Thymus (tissue), 11 donors: ENCODE results near the gene ZNF414. TPM values are rescaled to one million over a fixed set of nuclear protein-coding genes. Genes with fewer than 3 reads are reported as not detected.

Experiments used
- DNase-seq, 9 donors: peaks; one replicate each; pipeline ENCODE4 v3.0.0-alpha.2; 2013; ENCODE audit warnings: low spot score in 9 of 9, low read depth in 6 of 9, missing footprints in 1 of 9
- H3K27ac ChIP-seq, 2 donors: one replicate each; pipeline ENCODE4 v1.5.1; 2013; ENCODE audit warnings: control low read depth in 1 of 2, low read depth in 1 of 2, low read length in 1 of 2, mild to moderate bottlenecking in 1 of 2, moderate library complexity in 1 of 2
- H3K27me3 ChIP-seq, 2 donors: one replicate each; pipeline ENCODE4 v1.5.1; 2013; ENCODE audit warnings: low read length in 1 of 2; ENCODE audit not compliant: control insufficient read depth in 2 of 2, insufficient read depth in 1 of 2
- H3K36me3 ChIP-seq, 2 donors: one replicate each; pipeline ENCODE4 v1.5.1; 2013; ENCODE audit warnings: low read length in 1 of 2, mild to moderate bottlenecking in 1 of 2, moderate library complexity in 1 of 2; ENCODE audit not compliant: control insufficient read depth in 2 of 2, insufficient read depth in 2 of 2
- H3K4me1 ChIP-seq, 2 donors: one replicate each; pipeline ENCODE4 v1.5.1; 2013; ENCODE audit warnings: low read length in 2 of 2; ENCODE audit not compliant: control insufficient read depth in 2 of 2, insufficient read depth in 2 of 2
- H3K4me3 ChIP-seq, 2 donors: one replicate each; pipeline ENCODE4 v1.5.1; 2013; ENCODE audit warnings: low read length in 2 of 2, control low read depth in 1 of 2, mild to moderate bottlenecking in 1 of 2
- H3K9me3 ChIP-seq, 2 donors: one replicate each; pipeline ENCODE4 v1.5.1; 2013; ENCODE audit warnings: low read length in 1 of 2, mild to moderate bottlenecking in 1 of 2; ENCODE audit not compliant: control insufficient read depth in 2 of 2, insufficient read depth in 1 of 2
- WGBS: extraction: QIAGEN DNeasy Blood & Tissue Kit; methylation state at CpG from one replicate; pipeline ENCODE4 v1.1.7; 2013; 5-methylcytosine and 5-hydroxymethylcytosine counted together
- polyA plus RNA-seq: library from polyadenylated mRNA; stranded (reverse); fragments of 200-250 nt; gene quantifications from one replicate; pipeline ENCODE4 v1.2.3, GENCODE V29; 2013
- total RNA-seq: library from RNA; stranded (reverse); fragments of 120-200 nt; gene quantifications from one replicate; pipeline ENCODE4 v1.2.4, GENCODE V29; 2013
- donor health status: healthy.

ZNF414 gene
- total and polyA plus RNA-seq, 2 donors: 2.1 to 27.6 TPM

DNA sequence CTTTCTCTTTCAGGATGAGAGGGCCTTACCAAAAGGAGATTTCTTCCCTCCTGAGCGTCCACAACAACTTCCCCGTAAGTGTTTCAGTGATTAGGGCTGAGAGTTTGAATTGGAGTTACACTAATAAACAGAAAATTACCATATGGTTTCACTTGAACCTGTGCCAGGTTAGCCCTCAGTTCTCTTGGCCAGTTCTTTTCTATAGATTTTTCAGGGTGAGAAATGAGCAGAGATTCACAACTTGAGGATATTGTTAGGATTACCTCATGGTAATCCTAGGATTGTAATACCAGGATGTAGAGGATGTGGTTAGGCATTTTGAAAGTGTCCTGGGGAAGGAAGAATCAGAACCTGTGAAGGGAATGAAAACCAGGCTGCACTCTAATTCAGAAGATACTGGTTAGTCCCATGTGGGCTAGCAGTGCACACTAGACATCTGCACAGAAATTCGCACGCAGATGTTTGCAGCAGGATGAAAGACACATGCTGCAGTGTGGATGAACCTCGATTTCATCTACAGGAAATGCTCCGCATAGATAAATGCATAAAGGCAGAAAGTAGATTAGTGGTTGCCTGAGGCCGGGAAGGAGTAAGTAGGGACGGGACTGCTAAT lies 45.1 kb downstream of the ZNF414 start:
- H3K4me1 ChIP-seq: peaks cover 0 to 12% of the 10 kb centered on the region in 2 donors
- H3K27me3 ChIP-seq: no peaks in the 10 kb centered on the region
- peaks cover 90 to 97% of the 10 kb centered on the region in 2 donors for H3K36me3 ChIP-seq
- no peak for DNase-seq
- H3K9me3 ChIP-seq: no peaks in the 10 kb centered on the region
- no peak overlapping the region for H3K4me3 ChIP-seq
- H3K27ac ChIP-seq: no peak overlapping the region
- 88% methylated on average over 8 of the region's 8 CpGs for WGBS

DNA sequence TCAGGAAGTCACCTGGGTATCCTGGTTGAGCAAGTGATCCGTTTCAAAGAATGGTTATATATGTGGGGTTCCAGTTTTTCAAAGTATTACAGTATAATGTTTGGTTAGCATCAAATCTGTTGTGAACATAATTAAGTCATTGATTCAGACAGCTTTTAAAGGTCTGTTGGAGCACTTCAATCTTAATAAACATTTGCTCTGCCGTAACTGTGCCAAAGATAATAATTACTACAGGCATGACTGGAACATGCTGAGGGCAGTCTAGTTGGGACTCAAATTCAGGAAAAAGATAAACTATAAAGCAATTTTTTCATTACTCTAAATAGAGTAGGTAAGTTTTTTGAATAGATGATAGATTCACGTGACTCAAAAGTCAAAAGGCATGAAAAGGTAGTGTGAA lies 45.8 kb downstream of the ZNF414 start:
- peaks cover 0 to 12% of the 10 kb centered on the region in 2 donors for H3K4me1 ChIP-seq
- H3K36me3 ChIP-seq: peaks cover 93 to 100% of the 10 kb centered on the region in 2 donors

DNA sequence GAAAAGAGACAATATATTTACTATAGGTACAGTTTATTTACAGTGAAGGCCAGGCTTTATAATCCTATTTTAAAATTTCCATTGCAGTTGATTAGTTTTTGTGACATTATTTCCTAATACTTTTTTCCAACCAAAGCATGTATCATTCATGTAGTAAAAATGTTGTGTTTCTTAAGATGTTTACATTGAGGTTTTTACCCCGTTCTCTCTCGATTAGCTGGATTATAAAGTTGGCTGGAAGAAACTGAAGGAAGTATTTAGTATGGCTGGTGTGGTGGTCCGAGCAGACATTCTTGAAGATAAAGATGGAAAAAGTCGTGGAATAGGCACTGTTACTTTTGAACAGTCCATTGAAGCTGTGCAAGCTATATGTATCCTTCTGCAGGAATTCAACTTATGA lies 47.9 kb downstream of the ZNF414 start:
- Histone ChIP-seq H3K27ac (no peak overlapping the region), H3K36me3 (peaks cover 81 to 100% of the 10 kb centered on the region in 2 donors), H3K4me1 (peaks cover 0 to 12% of the 10 kb centered on the region in 2 donors), H3K9me3 (no peaks in the 10 kb centered on the region), H3K27me3 (no peaks in the 10 kb centered on the region), H3K4me3 (no peak overlapping the region)
- no peak for DNase-seq
- WGBS: 97% methylated on average over 4 of the region's 4 CpGs

More for the DNA sequence above, 45.8 kb downstream of the ZNF414 start:
- no peak for DNase-seq
- no peaks in the 10 kb centered on the region for H3K27me3 ChIP-seq
- no peaks in the 10 kb centered on the region for H3K9me3 ChIP-seq
- 97% methylated on average over 3 of the region's 3 CpGs for WGBS
- no peak overlapping the region for H3K4me3 ChIP-seq
- H3K27ac ChIP-seq: no peak overlapping the region

DNA sequence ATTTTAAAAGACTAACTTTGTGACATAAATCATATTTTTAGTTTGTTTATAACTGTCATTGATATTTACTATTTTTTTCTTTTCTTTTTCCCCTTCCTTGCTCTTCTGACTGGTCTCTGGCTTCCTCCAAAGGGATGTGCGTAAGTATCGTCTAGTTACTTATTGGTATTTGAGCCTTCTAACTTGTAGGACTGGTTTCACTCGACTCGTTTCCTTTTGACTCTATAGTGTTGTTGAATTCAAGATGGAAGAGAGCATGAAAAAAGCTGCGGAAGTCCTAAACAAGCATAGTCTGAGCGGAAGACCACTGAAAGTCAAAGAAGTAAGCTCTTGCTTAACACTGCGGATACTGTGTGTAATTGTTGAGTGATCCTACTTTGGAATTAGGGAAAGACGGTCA lies 50.6 kb downstream of the ZNF414 start:
- no peak for DNase-seq
- H3K4me1 ChIP-seq: peaks cover 0 to under 1% of the 10 kb centered on the region in 2 donors
- 97% methylated on average over 8 of the region's 8 CpGs for WGBS
- H3K27me3 ChIP-seq: no peaks in the 10 kb centered on the region
- H3K27ac ChIP-seq: no peak overlapping the region
- no peak overlapping the region for H3K4me3 ChIP-seq
- peaks cover 60 to 98% of the 10 kb centered on the region in 2 donors for H3K36me3 ChIP-seq
- no peaks in the 10 kb centered on the region for H3K9me3 ChIP-seq

DNA sequence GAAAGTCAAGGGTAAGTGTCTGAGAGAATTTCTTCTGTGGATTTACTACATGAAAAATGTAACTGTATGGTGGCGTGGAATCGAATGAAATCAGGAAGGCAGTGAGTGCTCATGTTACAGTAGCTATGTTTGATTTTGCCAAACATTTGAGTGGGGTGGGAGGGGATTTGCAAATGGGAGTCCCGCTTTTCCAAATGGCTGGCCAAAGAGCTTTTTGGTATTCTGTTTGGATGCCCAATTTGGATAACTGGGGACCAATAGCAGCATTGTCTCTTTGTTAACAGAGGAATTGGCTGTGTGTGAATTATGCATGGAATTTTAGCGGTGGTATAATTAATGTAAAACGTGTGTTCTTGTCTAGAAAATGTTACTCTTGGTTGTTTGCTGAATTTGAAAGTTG lies 51.4 kb downstream of the ZNF414 start:
- WGBS: 94% methylated on average over 5 of the region's 5 CpGs
- peaks cover 52 to 98% of the 10 kb centered on the region in 2 donors for H3K36me3 ChIP-seq
- no peaks in the 10 kb centered on the region for H3K9me3 ChIP-seq
- no peak overlapping the region for H3K4me3 ChIP-seq
- H3K27ac ChIP-seq: no peak overlapping the region
- no peak for DNase-seq
- H3K4me1 ChIP-seq: no peaks in the 10 kb centered on the region
- no peaks in the 10 kb centered on the region for H3K27me3 ChIP-seq

DNA sequence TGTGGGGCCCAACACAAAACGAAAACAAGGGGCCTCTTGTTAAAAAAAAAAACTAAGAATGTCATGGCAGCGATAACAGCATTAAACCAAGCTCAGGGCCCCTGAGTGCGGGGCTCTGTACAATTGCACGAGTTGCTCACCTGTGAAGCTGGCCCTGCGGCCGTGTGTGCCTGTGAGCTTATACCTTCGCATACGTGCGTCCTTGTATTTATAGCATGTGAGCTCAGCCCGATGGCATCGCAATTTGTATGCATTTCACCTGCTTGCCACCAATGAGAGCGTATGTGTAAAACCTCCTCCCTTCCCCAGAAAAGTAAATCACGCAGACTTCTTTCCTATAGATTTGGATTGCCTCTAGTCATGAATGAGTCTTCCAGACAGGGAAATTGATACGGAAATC lies 52.1 kb downstream of the ZNF414 start:
- no peaks in the 10 kb centered on the region for H3K4me1 ChIP-seq
- peaks cover 50 to 98% of the 10 kb centered on the region in 2 donors for H3K36me3 ChIP-seq
- no peak overlapping the region for H3K4me3 ChIP-seq
- H3K9me3 ChIP-seq: no peaks in the 10 kb centered on the region
- H3K27me3 ChIP-seq: no peaks in the 10 kb centered on the region
- WGBS: 98% methylated on average over 14 of the region's 14 CpGs
- no peak overlapping the region for H3K27ac ChIP-seq
- DNase-seq: no peak

- H3K9me3 ChIP-seq: no peaks in the 10 kb centered on the region
- no peak overlapping the region for H3K27ac ChIP-seq
- 95% methylated on average over 4 of the region's 4 CpGs for WGBS
- H3K4me3 ChIP-seq: no peak overlapping the region
- no peak for DNase-seq
- H3K27me3 ChIP-seq: no peaks in the 10 kb centered on the region
- no peaks in the 10 kb centered on the region for H3K4me1 ChIP-seq
- peaks cover 50 to 98% of the 10 kb centered on the region in 2 donors for H3K36me3 ChIP-seq
Observed at GRCh38 chr19:8461376-8461775, 52.6 kb downstream of the ZNF414 start.

DNA sequence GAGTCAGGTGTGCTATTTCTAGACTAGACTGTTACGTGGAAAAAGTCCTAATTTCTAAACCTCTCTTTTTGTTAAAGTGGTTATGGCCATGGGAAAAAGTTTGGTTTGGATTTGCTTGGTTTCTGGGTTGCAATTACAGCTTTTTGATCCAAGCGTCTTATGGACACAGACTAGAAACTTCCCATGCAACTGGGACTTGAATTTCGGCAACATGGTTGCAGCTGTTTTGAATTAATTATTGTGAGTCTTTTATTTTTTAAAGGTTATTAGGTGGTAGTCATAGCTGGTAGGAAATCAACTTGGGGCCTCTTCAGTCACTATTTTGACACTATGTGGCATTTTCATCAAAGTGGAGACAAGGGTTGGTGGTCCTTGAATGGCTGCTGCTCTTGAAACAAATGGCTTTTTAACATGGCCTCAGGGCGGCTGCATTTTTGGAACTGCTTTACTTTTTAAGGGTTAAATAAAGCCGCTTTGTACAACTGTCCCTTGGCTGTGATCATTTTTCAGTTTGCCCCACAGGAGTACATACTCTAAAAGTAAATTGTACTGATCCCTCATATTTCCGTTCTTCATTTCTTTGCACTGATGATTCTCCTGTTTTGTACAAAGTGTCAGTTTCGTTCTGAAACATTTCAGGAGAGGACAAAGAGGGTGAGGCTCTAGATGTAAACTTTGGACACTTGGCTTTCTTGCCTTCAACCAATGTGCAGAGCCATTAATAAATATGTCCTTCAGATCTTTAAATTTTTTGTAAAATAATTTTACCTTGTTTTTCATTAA lies 53.3 kb downstream of the ZNF414 start:
- H3K36me3 ChIP-seq: peaks cover 52 to 98% of the 10 kb centered on the region in 2 donors
- H3K4me1 ChIP-seq: peaks cover 0 to 2% of the 10 kb centered on the region in 2 donors
- no peak overlapping the region for H3K27ac ChIP-seq
- no peaks in the 10 kb centered on the region for H3K27me3 ChIP-seq
- no peaks in the 10 kb centered on the region for H3K9me3 ChIP-seq
- no peak overlapping the region for H3K4me3 ChIP-seq
- WGBS: 94% methylated on average over 7 of the region's 7 CpGs
- no peak for DNase-seq
